HS-5 (cell line): ENCODE data around the gene IL20.

ENCODE experiments used
- DNase-seq: peaks from one replicate; pipeline ENCODE4 v3.0.0-alpha.2; 2012; ENCODE audit warnings: low read depth

IL20 gene

DNA sequence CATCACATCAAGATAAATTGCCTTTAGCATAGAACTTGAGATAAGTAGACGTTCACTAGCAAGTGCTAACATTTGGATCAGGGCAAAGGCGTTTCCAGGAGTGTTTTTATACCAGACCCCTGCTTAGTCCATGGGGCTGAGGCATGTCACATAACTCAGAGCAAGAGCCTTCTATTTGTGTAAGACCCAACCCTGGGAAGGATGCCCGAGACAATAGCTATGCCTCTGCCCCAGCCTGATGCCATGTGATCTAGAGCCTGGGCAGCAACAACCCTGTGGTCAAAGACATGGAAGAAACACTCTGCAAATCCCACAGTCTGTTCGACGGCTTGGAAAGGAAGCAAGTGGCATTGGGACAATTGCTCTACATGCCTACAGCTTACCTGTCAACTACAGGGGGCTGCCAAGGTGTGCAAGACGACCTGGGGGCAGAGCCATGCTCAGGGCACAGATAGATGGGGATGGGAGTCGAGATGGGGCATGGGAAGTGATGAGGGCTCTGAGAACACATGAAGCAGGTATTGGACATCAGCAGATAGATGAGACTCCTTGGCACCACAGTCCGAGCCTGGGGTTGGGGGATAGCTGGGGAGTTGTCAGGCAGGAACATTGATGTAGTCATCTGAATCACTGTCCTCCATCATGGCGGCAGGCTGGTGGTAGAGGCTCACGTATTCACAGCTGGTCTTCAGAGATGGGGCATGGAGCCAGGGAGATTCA lies 39.2 kb downstream of the IL20 start:
- DNase-seq = no peak

DNA sequence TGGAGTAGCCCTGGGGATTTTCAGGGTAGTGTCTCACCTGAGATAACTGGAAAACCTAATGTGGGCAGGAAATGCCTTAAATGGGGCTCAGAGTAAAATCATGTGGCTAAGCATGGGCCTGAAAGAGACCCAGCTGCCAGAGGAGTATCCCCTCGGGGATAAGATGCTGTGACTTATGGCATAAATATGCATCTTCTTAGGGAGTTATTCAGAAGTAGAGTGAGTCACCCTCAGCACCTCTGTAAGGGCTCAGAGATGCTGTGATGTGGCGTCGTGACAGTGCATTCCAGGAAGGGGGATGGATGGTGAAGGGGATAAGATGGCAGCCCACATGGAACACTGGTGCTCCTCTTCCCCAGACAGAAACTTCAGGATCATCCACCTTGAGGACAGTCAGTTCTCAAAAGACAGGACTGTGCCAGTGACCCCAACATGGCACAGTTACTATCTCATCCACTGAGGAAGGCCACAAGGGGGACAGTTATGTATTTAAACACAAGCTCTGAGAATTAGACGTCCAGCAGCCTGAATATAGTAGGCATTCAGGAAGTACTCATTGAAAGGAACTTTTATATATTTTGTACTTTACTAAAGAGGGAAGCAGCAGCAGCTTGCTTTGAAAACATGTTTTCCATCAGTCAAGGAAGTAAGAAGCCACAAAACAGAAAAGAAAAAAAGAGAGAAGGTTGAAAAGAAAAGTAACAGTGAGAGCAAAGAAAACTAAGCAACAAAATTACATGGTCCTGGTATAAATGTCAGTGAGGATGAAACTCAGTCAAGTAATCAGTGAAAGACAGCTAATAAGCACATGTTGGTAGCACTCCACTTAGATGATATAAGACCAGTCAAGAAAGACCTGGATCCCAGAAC lies 40.1 kb downstream of the IL20 start:
- DNase-seq = peak; percentile 96

- DNase-seq = no peak
Measured at GRCh38 chr1:206907304-206907991, 42.0 kb downstream of the IL20 start.

DNA sequence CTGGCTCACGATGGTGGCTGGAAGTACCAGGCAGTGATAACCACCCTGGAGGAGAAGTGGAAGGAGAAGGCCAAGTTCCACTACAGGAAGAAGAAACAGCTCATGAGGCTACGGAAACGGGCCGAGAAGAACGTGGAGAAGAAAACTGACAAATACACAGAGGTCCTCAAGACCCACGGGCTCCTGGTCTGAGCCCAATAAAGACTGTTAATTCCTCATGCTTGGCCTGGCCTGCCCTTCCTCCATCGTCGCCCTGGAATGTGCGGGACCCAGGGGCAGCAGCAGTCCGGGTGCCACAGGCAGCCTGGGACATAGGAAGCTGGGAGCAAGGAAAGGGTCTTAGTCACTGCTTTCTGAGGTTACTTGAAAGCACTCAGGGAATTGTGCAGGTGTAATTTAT lies 42.6 kb downstream of the IL20 start:
- no peak for DNase-seq

- DNase-seq = no peak
Measured at GRCh38 chr1:206909161-206909882, 43.9 kb downstream of the IL20 start.

DNA sequence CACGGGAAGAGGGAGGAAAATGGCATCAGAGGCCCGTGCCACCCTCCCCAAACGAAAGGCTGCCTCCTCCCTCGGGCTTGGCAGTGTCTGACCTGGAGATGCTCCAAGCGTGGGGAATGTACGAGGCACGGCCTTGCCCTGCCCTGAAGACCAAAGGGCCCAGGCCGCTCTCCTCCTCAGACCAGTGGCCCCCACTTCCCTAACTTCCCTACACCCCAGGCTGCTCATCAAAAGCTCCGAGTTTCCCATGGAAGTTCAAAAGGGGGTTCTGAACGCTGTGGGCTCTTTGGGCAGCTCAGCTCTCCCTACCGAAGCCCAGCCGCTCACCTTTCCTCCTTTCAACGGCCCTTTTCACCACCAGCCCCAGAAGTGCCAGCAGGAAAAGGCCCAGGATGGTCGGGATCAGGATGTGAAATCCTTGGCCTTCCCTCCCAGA lies 44.5 kb downstream of the IL20 start:
- no peak for DNase-seq

- peak; percentile 61 for DNase-seq
Measured at GRCh38 chr1:206911064-206911663, 45.7 kb downstream of the IL20 start.

- peak; percentile 56 for DNase-seq
Measured at GRCh38 chr1:206912445-206913095, 47.1 kb downstream of the IL20 start.

DNA sequence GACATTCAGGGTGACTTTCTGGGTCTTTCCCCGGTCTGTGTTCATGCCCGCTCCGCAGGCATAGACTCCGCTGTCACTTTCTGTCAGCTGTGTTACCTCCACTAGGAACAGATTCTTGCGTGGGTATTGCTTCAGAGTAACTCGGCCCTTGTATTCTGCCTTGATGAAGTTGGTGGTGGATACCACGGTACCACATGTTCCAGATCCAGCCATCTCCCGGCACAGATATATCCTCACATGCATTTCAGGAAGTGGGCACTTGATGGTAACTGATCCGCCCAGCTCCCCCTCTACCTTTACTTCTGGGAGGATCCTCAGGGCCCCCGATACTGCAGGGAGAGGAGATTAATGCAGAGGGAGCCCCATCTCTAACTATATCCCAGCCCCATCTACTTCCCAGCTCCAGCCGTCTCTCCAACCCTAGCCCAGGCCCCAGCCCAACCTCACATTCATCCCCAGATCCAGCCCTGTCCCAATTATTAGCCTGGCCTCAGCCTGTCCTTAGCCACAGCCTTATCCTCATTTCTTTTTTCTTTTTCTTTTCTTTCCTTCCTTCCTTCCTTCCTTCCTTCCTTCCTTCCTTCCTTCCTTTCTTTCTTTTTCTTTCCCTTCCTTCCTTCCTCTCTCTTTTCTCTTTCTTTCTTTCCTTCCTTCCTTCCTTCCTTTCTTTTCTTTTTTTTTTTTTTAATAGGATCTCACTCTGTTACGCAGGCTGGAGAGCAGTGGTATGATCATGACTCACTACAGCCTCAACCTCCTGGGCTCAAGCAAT lies 48.5 kb downstream of the IL20 start:
- no peak for DNase-seq

DNA sequence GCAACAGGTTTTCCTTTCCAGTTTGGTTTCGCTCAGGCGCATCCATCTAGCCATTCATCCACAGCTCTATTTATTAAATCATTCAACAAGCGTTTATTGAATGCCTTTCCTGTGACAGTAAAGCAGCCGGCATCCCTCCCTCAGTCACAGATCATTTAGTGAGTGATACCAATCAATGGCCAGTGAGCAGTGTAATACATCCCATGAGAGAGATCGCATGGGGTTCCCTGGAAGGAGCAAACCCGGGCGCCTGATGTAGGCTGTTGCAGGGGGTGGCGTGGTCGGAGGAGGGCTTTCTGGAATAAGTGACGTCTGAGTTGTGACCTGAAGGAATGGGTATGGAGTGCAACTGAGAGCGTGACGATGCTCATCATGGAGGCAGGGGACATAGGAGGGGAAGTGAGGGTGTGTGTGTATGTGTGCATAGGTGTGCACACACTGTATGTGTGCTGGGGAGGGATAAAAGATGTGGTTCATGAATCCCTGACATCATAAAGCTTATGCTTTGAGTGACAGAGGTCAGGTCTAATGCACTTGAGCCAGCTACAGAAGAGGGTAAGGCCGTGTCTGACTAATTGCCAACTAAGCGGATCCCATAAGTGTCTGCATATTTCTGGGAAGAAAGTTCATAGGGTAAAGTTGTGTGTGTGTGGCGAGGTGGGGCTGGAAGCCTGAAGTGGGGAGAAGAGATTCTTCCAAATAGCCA lies 49.8 kb downstream of the IL20 start:
- no peak for DNase-seq

GRCh38 chr1:206916000-206916709 lies 50.7 kb downstream of the IL20 start:
- DNase-seq = no peak

GRCh38 chr1:206918076-206918475 lies 52.7 kb downstream of the IL20 start:
- no peak for DNase-seq
